ENCODE results near the gene HYAL4. TPM values are rescaled to one million over a fixed set of nuclear protein-coding genes. Genes with fewer than 3 reads are reported as not detected.

Gene HYAL4
- not detected in 3 replicates for total RNA-seq (2021)
- Bru-seq, nascent RNA, result percentile 3 among the genes with signal in this experiment
- long read RNA-seq, experiment 1, result 0 reads
- long read RNA-seq, experiment 2, result 0 reads
- long read RNA-seq, experiment 3, result 0 reads

- POLR2A ChIA-PET, result no interaction called here
- Mint-ChIP-seq H3K4me3 (no peak within 1 kb of the TSS), H3K36me3 (peaks cover 1% of the 10 kb centered on the region; the same call in 1 of the 2 replicates), H3K9me3 (peaks cover 18% of the 10 kb centered on the region), H3K27me3 (ENCODE audit: low read depth) (no peaks in the 10 kb centered on the region; the same call in none of the 2 replicates), H3K27ac (no peak within 1 kb of the TSS), H3K4me1 (no peaks in the 10 kb centered on the region)
- DNase-seq (ENCODE audit: low spot score) (no peak), ATAC-seq (no peak)
- CTCF ChIA-PET, result no interaction called here
- TF ChIP-seq ESRRA (CRISPR knock-in tag; IDR thresholded peaks at IDR 0.05; ENCODE audit: borderline replicate concordance) (no peak), FOXJ3 (CRISPR knock-in tag; IDR thresholded peaks at IDR 0.05; ENCODE audit: borderline replicate concordance) (no peak), AR (CRISPR knock-in tag; IDR thresholded peaks at IDR 0.05) (no peak), OVOL2 (CRISPR knock-in tag; IDR thresholded peaks at IDR 0.05; ENCODE audit: borderline replicate concordance) (no peak), ZNF121 (CRISPR knock-in tag; IDR thresholded peaks at IDR 0.05) (no peak), MAX (CRISPR knock-in tag; IDR thresholded peaks at IDR 0.05) (no peak), ATF3 (CRISPR knock-in tag; conservative IDR thresholded peaks at IDR 0.05) (no peak), IRF1 (CRISPR knock-in tag; IDR thresholded peaks at IDR 0.05) (no peak), USF1 (CRISPR knock-in tag; IDR thresholded peaks at IDR 0.05) (no peak), ZNF396 (CRISPR knock-in tag; IDR thresholded peaks at IDR 0.05; ENCODE audit: borderline replicate concordance) (no peak), ZMAT4 (CRISPR knock-in tag; IDR thresholded peaks at IDR 0.05) (no peak), TEAD1 (CRISPR knock-in tag; IDR thresholded peaks at IDR 0.05) (no peak), ATF2 (CRISPR knock-in tag; IDR thresholded peaks at IDR 0.05; ENCODE audit: borderline replicate concordance, low read depth) (no peak), KAT7 (CRISPR knock-in tag; IDR thresholded peaks at IDR 0.05; ENCODE audit: borderline replicate concordance) (no peak)
Measured at GRCh38 chr7:123844712-123845219, at the start of gene HYAL4. TSS of gene HYAL4 (plus strand) at chr7:123845169. CDS start at chr7:123868274, 23,105 bp downstream.

- Mint-ChIP-seq H3K4me3 (no peak overlapping the region), H3K4me1 (peaks cover 19% of the 10 kb centered on the region), H3K36me3 (peaks cover 11% of the 10 kb centered on the region), H3K27me3 (ENCODE audit: low read depth) (no peaks in the 10 kb centered on the region), H3K9me3 (peaks cover 31% of the 10 kb centered on the region), H3K27ac (no peak overlapping the region)
- CTCF ChIA-PET, result no interaction called here
- ATAC-seq (no peak), DNase-seq (ENCODE audit: low spot score) (no peak)
- POLR2A ChIA-PET, result no interaction called here
- TF ChIP-seq EMX1 (CRISPR knock-in tag; IDR thresholded peaks at IDR 0.05), result no peak
- no peak for TF ChIP-seq FOXJ3 (CRISPR knock-in tag; IDR thresholded peaks at IDR 0.05; ENCODE audit: borderline replicate concordance)
- no peak for TF ChIP-seq NR1H2 (CRISPR knock-in tag; IDR thresholded peaks at IDR 0.05)
- no peak for TF ChIP-seq JUN (CRISPR knock-in tag; IDR thresholded peaks at IDR 0.05)
- no peak for TF ChIP-seq CDX4 (CRISPR knock-in tag; IDR thresholded peaks at IDR 0.05; ENCODE audit: borderline replicate concordance)
- TF ChIP-seq ZNF121 (CRISPR knock-in tag; IDR thresholded peaks at IDR 0.05), result no peak
- TF ChIP-seq NFATC4 (CRISPR knock-in tag; IDR thresholded peaks at IDR 0.05), result no peak
Measured at GRCh38 chr7:123795917-123796316, 49.1 kb upstream of the HYAL4 start.

Measured in WTC11 (cell line).